B cell (primary cell): ENCODE results near the gene PDLIM4. TPM values are rescaled to one million over a fixed set of nuclear protein-coding genes. Genes with fewer than 3 reads are reported as not detected.
A peak's percentile ranks its signal among the peaks of the same experiment; 100 is the strongest.

Experiments used
- ATAC-seq: fragments of 200-7000 bp; cut with Tn5 transposase; one replicate; pipeline ENCODE4 v1.10.0; 2021; ENCODE audit warnings: low read depth, mild to moderate bottlenecking, moderate number of reproducible peaks, moderate library complexity
- CTCF ChIA-PET: fragments of 350-600 bp; sonication (Branson Sonifier 250); formaldehyde crosslinking; loops from one replicate; lab custom pipeline; 2021; ENCODE audit warnings: antibody characterized with exemption, inconsistent platforms; lab: Charles Lee
- POLR2A ChIA-PET: fragments of 350-600 bp; sonication (Branson Sonifier 250); formaldehyde crosslinking; loops from one replicate; lab custom pipeline; 2021; ENCODE audit warnings: antibody characterized with exemption; lab: Charles Lee
- DNase-seq: peaks from one replicate; pipeline ENCODE4 v3.0.0; 2013
- H2AFZ ChIP-seq: 2 replicates; pipeline ENCODE4 v1.6.1; 2012; ENCODE audit warnings: mild to moderate bottlenecking, low read depth, low read length; ENCODE audit not compliant: insufficient read depth, poor library complexity, severe bottlenecking
- H3K27ac ChIP-seq, 2 donors: 1 replicate in 1 of 2; 2 replicates in 1 of 2; pipeline ENCODE4 v1.5.1; 2012 to 2013; ENCODE audit warnings: low read length in 2 of 2, mild to moderate bottlenecking in 2 of 2, moderate library complexity in 1 of 2
- H3K27me3 ChIP-seq, 4 experiments: fragments of 200-600 bp in 1 of 4; sonication (generic) in 1 of 4; replicated peaks in 1 of 4; 1 replicate in 2 of 4; 2 replicates in 2 of 4; pipeline versions ENCODE4 v1.6.1 to v1.7.0; 2013 to 2016; ENCODE audit warnings: low read length in 3 of 4, mild to moderate bottlenecking in 2 of 4, mixed read lengths in 1 of 4, moderate library complexity in 1 of 4; ENCODE audit not compliant: insufficient read depth in 4 of 4, control insufficient read depth in 3 of 4; ENCODE audit errors: control extremely low read depth in 1 of 4
- H3K36me3 ChIP-seq, 2 experiments: replicated peaks in 1 of 2; 1 replicate in 1 of 2; 2 replicates in 1 of 2; pipeline versions ENCODE4 v1.6.1 to v1.7.1; 2013; ENCODE audit warnings: low read length in 1 of 2; ENCODE audit not compliant: insufficient read depth in 2 of 2, control insufficient read depth in 1 of 2; ENCODE audit errors: control extremely low read depth in 1 of 2, extremely low read depth in 1 of 2
- H3K4me1 ChIP-seq, 2 donors: fragments of 200-600 bp in 1 of 2; sonication (generic) in 1 of 2; 1 replicate in 1 of 2; 2 replicates in 1 of 2; pipeline versions ENCODE4 v1.5.1 to v1.6.1; 2013 to 2017; ENCODE audit warnings: low read length in 2 of 2; ENCODE audit not compliant: control insufficient read depth in 2 of 2, insufficient read depth in 2 of 2
- H3K4me2 ChIP-seq: replicated peaks from 2 replicates; pipeline ENCODE3; 2012; ENCODE audit warnings: mild to moderate bottlenecking, low read depth, low read length; ENCODE audit not compliant: poor library complexity, severe bottlenecking
- H3K4me3 ChIP-seq, 5 experiments: fragments of 200-600 bp in 1 of 5; sonication (generic) in 1 of 5; 1 replicate in 3 of 5; 2 replicates in 2 of 5; pipeline versions ENCODE4 v1.5.1 to v1.7.0; 2011 to 2016; ENCODE audit warnings: low read length in 4 of 5, mild to moderate bottlenecking in 4 of 5, low read depth in 2 of 5, control low read depth in 1 of 5, moderate library complexity in 1 of 5; ENCODE audit not compliant: insufficient read depth in 1 of 5; ENCODE audit errors: control extremely low read depth in 1 of 5, extremely low read depth in 1 of 5
- H3K79me2 ChIP-seq: fragments of 200-600 bp; sonication (generic); one replicate; pipeline ENCODE4 v1.6.0; 2016; ENCODE audit warnings: low read length; ENCODE audit not compliant: control insufficient read depth, insufficient read depth
- H3K9ac ChIP-seq: fragments of 200-600 bp; sonication (generic); 2 replicates; pipeline ENCODE4 v1.6.1; 2017; ENCODE audit warnings: mild to moderate bottlenecking, low read length, moderate library complexity
- H3K9me3 ChIP-seq, 3 donors: one replicate each; pipeline versions ENCODE4 v1.6.1 to v1.7.1; 2013; ENCODE audit warnings: low read length in 2 of 3; ENCODE audit not compliant: control insufficient read depth in 2 of 3, insufficient read depth in 1 of 3; ENCODE audit errors: control extremely low read depth in 1 of 3
- H4K20me1 ChIP-seq: 2 replicates; pipeline ENCODE4 v1.6.0; 2012; ENCODE audit warnings: mild to moderate bottlenecking, low read length; ENCODE audit not compliant: insufficient read depth, control insufficient read depth, poor library complexity, severe bottlenecking
- H3K27ac Mint-ChIP-seq: one replicate; pipeline ENCODE4 v1.8.0; 2021; ENCODE audit warnings: mixed read lengths
- H3K27me3 Mint-ChIP-seq: one replicate; pipeline ENCODE4 v1.8.0; 2021; ENCODE audit warnings: mixed read lengths
- H3K4me1 Mint-ChIP-seq: one replicate; pipeline ENCODE4 v1.8.0; 2021; ENCODE audit warnings: mixed read lengths
- H3K4me3 Mint-ChIP-seq: one replicate; pipeline ENCODE4 v1.8.0; 2021; ENCODE audit warnings: mixed read lengths
- H3K9me3 Mint-ChIP-seq: one replicate; pipeline ENCODE4 v1.8.0; 2022; ENCODE audit warnings: mixed read lengths; ENCODE audit not compliant: insufficient read depth
- EZH2 ChIP-seq: IDR thresholded peaks from 2 replicates; pipeline ENCODE4 v1.6.1; 2012; ENCODE audit warnings: borderline replicate concordance, low read depth, mild to moderate bottlenecking, moderate library complexity, low read length; ENCODE audit not compliant: insufficient read depth, poor library complexity, severe bottlenecking
- WGBS: methylation state at CpG from one replicate; pipeline ENCODE4 v1.1.5; 2013; ENCODE audit warnings: missing lambda C conversion rate; ENCODE audit not compliant: insufficient coverage; 5-methylcytosine and 5-hydroxymethylcytosine counted together
- intact Hi-C: fragments of 100-400 bp; cut with micrococcal nuclease; formaldehyde crosslinking; loops from one replicate; pipeline ENCODE4 v1.10.0; 2022
- polyA plus RNA-seq: library from polyadenylated mRNA; depleted of rRNA; stranded (reverse); fragments of >200 nt; gene quantifications from 2 replicates; pipeline ENCODE4 v1.2.3, GENCODE V29; 2012
- total RNA-seq, 2 donors: library from RNA; stranded (reverse); fragments of 120-200 nt in 1 of 2; gene quantifications; 1 replicate in 1 of 2; 2 replicates in 1 of 2; pipeline versions ENCODE4 v1.2.3 to v1.2.4, GENCODE V29; 2013 to 2022
- TF ChIP-seq, protein P1 (sequence below): fragments of 200-600 bp; IDR thresholded peaks from one replicate; pipeline ENCODE4 v1.8.0; 2022; ENCODE audit warnings: antibody characterized with exemption, mild to moderate bottlenecking

PDLIM4 gene
- total and polyA plus RNA-seq, 2 donors (not counting 1 experiment from before 2014, with no cell fraction given), result not detected

DNA sequence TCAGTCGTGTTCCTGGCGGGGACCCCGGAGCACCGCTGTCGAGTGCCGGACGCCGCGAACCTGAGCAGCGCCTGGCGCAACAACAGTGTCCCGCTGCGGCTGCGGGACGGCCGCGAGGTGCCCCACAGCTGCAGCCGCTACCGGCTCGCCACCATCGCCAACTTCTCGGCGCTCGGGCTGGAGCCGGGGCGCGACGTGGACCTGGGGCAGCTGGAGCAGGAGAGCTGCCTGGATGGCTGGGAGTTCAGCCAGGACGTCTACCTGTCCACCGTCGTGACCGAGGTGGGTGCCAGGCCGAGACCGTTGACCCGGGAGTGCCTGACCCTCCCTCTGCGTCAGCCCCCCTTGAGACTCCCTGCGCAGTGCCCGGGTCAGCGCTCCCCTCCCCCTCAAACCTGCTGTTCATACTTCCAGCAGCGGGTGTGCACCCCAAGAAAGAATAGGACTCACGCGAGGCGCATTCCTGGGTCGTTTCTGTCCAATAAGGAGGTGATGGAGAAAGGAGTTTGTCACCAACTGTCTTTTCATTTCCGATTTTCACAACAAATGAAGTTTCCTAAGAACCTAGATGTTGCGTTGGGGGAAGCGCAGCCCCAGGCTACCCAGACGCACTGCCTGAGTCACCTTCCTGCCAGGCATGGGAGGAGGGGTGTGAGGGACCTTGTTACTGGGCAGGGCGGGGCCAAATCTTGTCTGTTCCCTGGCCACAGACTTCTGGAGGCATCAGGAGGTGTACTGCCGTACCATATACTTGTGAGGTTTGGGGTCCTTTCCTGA, 37.4 kb downstream of the PDLIM4 start:
- ATAC-seq (peak; percentile 35), DNase-seq (peak; percentile 31)
- Histone ChIP-seq H3K4me3 (peak overlapping the region; percentile 48 to 69 (median 65)), H4K20me1 (no peaks in the 10 kb centered on the region), H3K36me3 (no peaks in the 10 kb centered on the region), H3K4me1 (peaks cover 15 to 23% of the 10 kb centered on the region in 2 donors), H3K9ac (peak overlapping the region; percentile 67), H3K27ac (no peak overlapping the region), H3K4me2 (peak overlapping the region; percentile 87), H3K9me3 (peaks cover 0 to 10% (median 0%) of the 10 kb centered on the region in 3 donors), H3K27me3 (peaks cover 0 to 41% (median 25%) of the 10 kb centered on the region in 4 experiments), H2AFZ (peak overlapping the region; percentile 92), H3K79me2 (no peaks in the 10 kb centered on the region)
- WGBS, result under 1% methylated on average over 42 of the region's 50 CpGs
- Mint-ChIP-seq H3K4me1 (peaks cover 21% of the 10 kb centered on the region), H3K4me3 (peak overlapping the region; percentile 92), H3K27me3 (peaks cover 41% of the 10 kb centered on the region), H3K9me3 (no peaks in the 10 kb centered on the region), H3K27ac (peak overlapping the region; percentile 6)
- POLR2A ChIA-PET, result no interaction called here
- no peak for TF ChIP-seq EZH2
- TF ChIP-seq, protein P1, sequence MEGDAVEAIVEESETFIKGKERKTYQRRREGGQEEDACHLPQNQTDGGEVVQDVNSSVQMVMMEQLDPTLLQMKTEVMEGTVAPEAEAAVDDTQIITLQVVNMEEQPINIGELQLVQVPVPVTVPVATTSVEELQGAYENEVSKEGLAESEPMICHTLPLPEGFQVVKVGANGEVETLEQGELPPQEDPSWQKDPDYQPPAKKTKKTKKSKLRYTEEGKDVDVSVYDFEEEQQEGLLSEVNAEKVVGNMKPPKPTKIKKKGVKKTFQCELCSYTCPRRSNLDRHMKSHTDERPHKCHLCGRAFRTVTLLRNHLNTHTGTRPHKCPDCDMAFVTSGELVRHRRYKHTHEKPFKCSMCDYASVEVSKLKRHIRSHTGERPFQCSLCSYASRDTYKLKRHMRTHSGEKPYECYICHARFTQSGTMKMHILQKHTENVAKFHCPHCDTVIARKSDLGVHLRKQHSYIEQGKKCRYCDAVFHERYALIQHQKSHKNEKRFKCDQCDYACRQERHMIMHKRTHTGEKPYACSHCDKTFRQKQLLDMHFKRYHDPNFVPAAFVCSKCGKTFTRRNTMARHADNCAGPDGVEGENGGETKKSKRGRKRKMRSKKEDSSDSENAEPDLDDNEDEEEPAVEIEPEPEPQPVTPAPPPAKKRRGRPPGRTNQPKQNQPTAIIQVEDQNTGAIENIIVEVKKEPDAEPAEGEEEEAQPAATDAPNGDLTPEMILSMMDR, result no peak
- intact Hi-C loops, result loop anchor here (5.0 to 10.0 kb wide), 2 partner anchors 72 to 210 kb away; partner anchors contain the start of gene SLC22A5
- CTCF ChIA-PET, result interaction anchor here (1.5 to 2.2 kb wide), 3 partner anchors 22 to 71 kb away, joined by 4 to 13 read pairs (median 5); no protein-coding TSS in a partner anchor
